SK-N-SH (cell line): ENCODE measurements around the gene RBM33. TPM values are rescaled to one million over a fixed set of nuclear protein-coding genes. Genes with fewer than 3 reads are reported as not detected.

ENCODE experiments used
- CTCF ChIA-PET: fragments of 300-600, 350-600 bp; formaldehyde crosslinking; extraction: SDS; loops from one replicate; lab custom pipeline; 2021; lab: Yijun Ruan, JAX
- POLR2A ChIA-PET: fragments of 350-600 bp; sonication (Branson Sonifier 250); formaldehyde crosslinking; extraction: SDS; loops from one replicate; lab custom pipeline; 2020; ENCODE audit warnings: antibody characterized with exemption, inconsistent platforms; lab: Yijun Ruan, JAX
- DNase-seq: peaks from one replicate; pipeline ENCODE4 v3.0.0; 2012
- H2AFZ ChIP-seq: fragments of 200-600 bp; sonication (generic); 2 replicates; pipeline ENCODE4 v1.8.1; 2016; ENCODE audit warnings: antibody characterized with exemption, mild to moderate bottlenecking, low read depth
- H3F3A ChIP-seq: fragments of 200-600 bp; sonication (generic); replicated peaks from 2 replicates; pipeline ENCODE3; 2016; ENCODE audit warnings: antibody characterized with exemption, mild to moderate bottlenecking; ENCODE audit not compliant: insufficient read depth
- H3K27ac ChIP-seq, 2 experiments: fragments of 200-500 bp in 1 of 2; fragments of 200-600 bp in 1 of 2; sonication (Bioruptor generic) in 1 of 2; sonication (generic), shearing (Covaris generic) in 1 of 2; 2 replicates each; pipeline versions ENCODE4 v1.5.1 to v1.6.1; 2014 to 2016; ENCODE audit warnings: low read depth in 2 of 2, inconsistent platforms in 1 of 2, low read length in 1 of 2, mild to moderate bottlenecking in 1 of 2, mixed read lengths in 1 of 2
- H3K27me3 ChIP-seq: fragments of 200-600 bp; sonication (generic), shearing (Covaris generic); 2 replicates; pipeline ENCODE4 v1.6.1; 2016; ENCODE audit warnings: mixed run types; ENCODE audit not compliant: insufficient read depth
- H3K36me3 ChIP-seq, 2 experiments: fragments of 200-500 bp in 1 of 2; fragments of 200-600 bp in 1 of 2; sonication (Bioruptor generic) in 1 of 2; sonication (generic) in 1 of 2; replicated peaks in 1 of 2; 2 replicates each; pipeline versions ENCODE3 to v1.5.1; 2014 to 2016; ENCODE audit warnings: low read length in 1 of 2, mild to moderate bottlenecking in 1 of 2; ENCODE audit not compliant: insufficient read depth in 2 of 2, control insufficient read depth in 1 of 2
- H3K4me1 ChIP-seq, 2 experiments: fragments of 200-500 bp in 1 of 2; fragments of 200-600 bp in 1 of 2; sonication (Bioruptor generic) in 1 of 2; sonication (generic), shearing (Covaris generic) in 1 of 2; 2 replicates each; pipeline versions ENCODE4 v1.5.1 to v1.6.1; 2014 to 2016; ENCODE audit warnings: low read depth in 1 of 2, low read length in 1 of 2, mixed run types in 1 of 2; ENCODE audit not compliant: insufficient read depth in 2 of 2, control insufficient read depth in 1 of 2
- H3K4me2 ChIP-seq: fragments of 200-600 bp; sonication (generic), shearing (Covaris generic); 2 replicates; pipeline ENCODE4 v1.6.1; 2017; ENCODE audit warnings: mixed run types
- H3K4me3 ChIP-seq, 2 experiments: fragments of 200-500 bp in 1 of 2; fragments of 200-600 bp in 1 of 2; sonication (Bioruptor generic) in 1 of 2; sonication (generic), shearing (Covaris generic) in 1 of 2; 2 replicates each; pipeline versions ENCODE4 v1.5.1 to v1.8.1; 2014 to 2016; ENCODE audit warnings: low read depth in 2 of 2, inconsistent platforms in 1 of 2, low read length in 1 of 2, mild to moderate bottlenecking in 1 of 2, mixed read lengths in 1 of 2, moderate library complexity in 1 of 2
- H3K79me2 ChIP-seq: fragments of 200-600 bp; sonication (generic); 2 replicates; pipeline ENCODE4 v1.8.1; 2017; ENCODE audit warnings: mild to moderate bottlenecking; ENCODE audit not compliant: insufficient read depth
- H3K9ac ChIP-seq: fragments of 200-600 bp; sonication (generic); 2 replicates; pipeline ENCODE4 v1.6.1; 2017; ENCODE audit warnings: mixed run types
- H3K9me2 ChIP-seq: fragments of 200-600 bp; sonication (generic); 2 replicates; pipeline ENCODE4 v1.6.1; 2017; ENCODE audit warnings: mixed run types
- H3K9me3 ChIP-seq: fragments of 200-600 bp; sonication (generic); 2 replicates; pipeline ENCODE4 v1.6.1; 2017; ENCODE audit warnings: mixed run types, mild to moderate bottlenecking, moderate library complexity
- H4K20me1 ChIP-seq: fragments of 200-600 bp; sonication (generic); 2 replicates; pipeline ENCODE4 v1.6.1; 2017; ENCODE audit warnings: mild to moderate bottlenecking, mixed run types; ENCODE audit not compliant: insufficient read depth
- CHD2 ChIP-seq: fragments of 150-350 bp; IDR thresholded peaks from 2 replicates; pipeline ENCODE4 v1.6.1; 2018; ENCODE audit warnings: low read length; ENCODE audit not compliant: partially characterized antibody
- CTCF ChIP-seq: fragments of 200-600 bp; sonication (generic); IDR thresholded peaks from 2 replicates; pipeline ENCODE4 v1.6.1; 2017; ENCODE audit warnings: antibody characterized with exemption, mild to moderate bottlenecking, moderate library complexity
- ELF1 ChIP-seq: IDR thresholded peaks from 2 replicates; pipeline ENCODE4 v1.4.0; 2012
- EP300 ChIP-seq, 2 experiments: IDR thresholded peaks; 2 replicates each; pipeline versions ENCODE4 v1.4.0 to v1.6.1; 2012; ENCODE audit warnings: borderline replicate concordance in 1 of 2, low read depth in 1 of 2, low read length in 1 of 2
- EZH2phosphoT487 ChIP-seq: fragments of 200-600 bp; sonication (generic); IDR thresholded peaks from 2 replicates; pipeline ENCODE4 v1.6.1; 2017; ENCODE audit warnings: low read depth, mixed run types, mild to moderate bottlenecking, antibody characterized with exemption, moderate library complexity, borderline replicate concordance
- FOSL2 ChIP-seq: IDR thresholded peaks from 2 replicates; pipeline ENCODE4 v1.4.0; 2012; ENCODE audit warnings: low read depth, mild to moderate bottlenecking, moderate library complexity, borderline replicate concordance
- FOXM1 ChIP-seq: IDR thresholded peaks from 2 replicates; pipeline ENCODE4 v1.4.0; 2012; ENCODE audit warnings: low read depth, mild to moderate bottlenecking
- GABPA ChIP-seq: IDR thresholded peaks from 2 replicates; pipeline ENCODE4 v1.4.0; 2012; ENCODE audit warnings: low read depth, mild to moderate bottlenecking
- GATA2 ChIP-seq: sonication (generic); formaldehyde crosslinking; IDR thresholded peaks from 2 replicates; pipeline ENCODE4 v1.5.0; 2020; ENCODE audit warnings: mild to moderate bottlenecking, missing genetic modification reagents
- IRF3 ChIP-seq: fragments of 150-350 bp; IDR thresholded peaks from 2 replicates; pipeline ENCODE4 v1.6.1; 2016; ENCODE audit warnings: mild to moderate bottlenecking, low read depth, low read length
- JUND ChIP-seq: IDR thresholded peaks from 2 replicates; pipeline ENCODE4 v1.4.0; 2012
- MEF2A ChIP-seq: IDR thresholded peaks from 2 replicates; pipeline ENCODE4 v1.4.0; 2012; ENCODE audit warnings: low read depth, borderline replicate concordance
- NRF1 ChIP-seq: IDR thresholded peaks from 2 replicates; pipeline ENCODE4 v1.6.1; 2012; ENCODE audit warnings: low read depth, mild to moderate bottlenecking, low read length
- POLR2AphosphoS5 ChIP-seq: IDR thresholded peaks from 2 replicates; pipeline ENCODE4 v1.6.1; 2012; ENCODE audit warnings: low read depth, low read length
- SIN3A ChIP-seq: IDR thresholded peaks from 2 replicates; pipeline ENCODE4 v1.6.1; 2012; ENCODE audit warnings: low read depth, mild to moderate bottlenecking, low read length, moderate library complexity, borderline replicate concordance
- TAF1 ChIP-seq: IDR thresholded peaks from 2 replicates; pipeline ENCODE4 v1.6.1; 2012; ENCODE audit warnings: low read depth, mild to moderate bottlenecking, low read length, moderate library complexity, borderline replicate concordance
- USF2 ChIP-seq: fragments of 150-350 bp; IDR thresholded peaks from 2 replicates; pipeline ENCODE4 v1.6.1; 2017; ENCODE audit warnings: antibody characterized with exemption, low read length, low read depth, borderline replicate concordance
- YY1 ChIP-seq: IDR thresholded peaks from 2 replicates; pipeline ENCODE4 v1.4.0; 2012; ENCODE audit warnings: low read depth, mild to moderate bottlenecking
- WGBS: methylation state at CpG from one replicate; pipeline ENCODE4 v1.1.6; 2017; ENCODE audit warnings: low lambda C conversion rate; 5-methylcytosine and 5-hydroxymethylcytosine counted together
- polyA plus RNA-seq, 3 experiments: library from polyadenylated mRNA; depleted of rRNA; stranded (reverse); fragments of >200 nt; gene quantifications; 2 replicates each; pipeline ENCODE4 v1.2.3, GENCODE V29; 2012

Gene RBM33
- polyA plus RNA-seq, 1 of the 3 experiments (the other 2 are of a cell fraction) = 13.8 TPM

GRCh38 chr7:155696747-155697146 is 52.3 kb downstream of the RBM33 start:
- 84% methylated on average over 5 of the region's 5 CpGs for WGBS
- Histone ChIP-seq H4K20me1 (peaks cover 76% of the 10 kb centered on the region), H3K27ac (no peak overlapping the region), H3K9me2 (no peaks in the 10 kb centered on the region), H3K27me3 (no peaks in the 10 kb centered on the region), H3K36me3 (peaks cover 18 to 31% of the 10 kb centered on the region in 2 experiments), H3K4me3 (no peak overlapping the region), H3F3A (peaks cover 8% of the 10 kb centered on the region), H3K4me2 (no peak overlapping the region), H3K9me3 (no peaks in the 10 kb centered on the region), H3K4me1 (peaks cover 0 to 2% of the 10 kb centered on the region in 2 experiments; a peak in 1 of 4 replicates)
- no peak for DNase-seq
- POLR2A ChIA-PET = no interaction called here
- TF ChIP-seq USF2 = no peak
- TF ChIP-seq EP300 (IDR thresholded peaks at IDR 0.05; ENCODE audit: borderline replicate concordance in 1 of 2, low read depth in 1 of 2, low read length in 1 of 2) = no peak
- no peak for TF ChIP-seq JUND
- no peak for TF ChIP-seq ELF1
- TF ChIP-seq MEF2A = no peak
- TF ChIP-seq FOSL2 = no peak
- TF ChIP-seq TAF1 = no peak
- no peak for TF ChIP-seq IRF3
- TF ChIP-seq YY1 = no peak
- TF ChIP-seq POLR2AphosphoS5 = no peak
- TF ChIP-seq, all 33 proteins: peak for 0
- CTCF ChIA-PET = interaction anchor here (1.2 kb wide), 1 partner anchor 98 kb away, joined by 3 read pairs; no protein-coding TSS in a partner anchor
- Histone ChIP-seq H2AFZ (no peak overlapping the region), H3K79me2 (peaks cover 87% of the 10 kb centered on the region), H3K9ac (no peak overlapping the region)

GRCh38 chr7:155698633-155699032 is 54.2 kb downstream of the RBM33 start:
- WGBS = 91% methylated on average over 1 of the region's 1 CpG
- H3K79me2 ChIP-seq = peaks cover 71% of the 10 kb centered on the region

More at GRCh38 chr7:155698633-155699032, 54.2 kb downstream of the RBM33 start:
- Histone ChIP-seq H2AFZ (no peak overlapping the region), H3F3A (peaks cover 6% of the 10 kb centered on the region), H3K4me2 (no peak overlapping the region), H4K20me1 (peaks cover 67% of the 10 kb centered on the region), H3K4me1 (peaks cover 0 to 2% of the 10 kb centered on the region in 2 experiments; a peak in 1 of 4 replicates), H3K9ac (no peak overlapping the region), H3K27me3 (no peaks in the 10 kb centered on the region), H3K4me3 (no peak overlapping the region), H3K9me2 (no peaks in the 10 kb centered on the region), H3K36me3 (peaks cover 34 to 50% of the 10 kb centered on the region in 2 experiments), H3K27ac (no peak overlapping the region), H3K9me3 (no peaks in the 10 kb centered on the region)
- TF ChIP-seq EZH2phosphoT487 (no peak), GATA2 (no peak), FOXM1 (no peak), EP300 (IDR thresholded peaks at IDR 0.05; ENCODE audit: borderline replicate concordance in 1 of 2, low read depth in 1 of 2, low read length in 1 of 2) (no peak), CHD2 (no peak), GABPA (no peak), CTCF (no peak), SIN3A (no peak), IRF3 (no peak), NRF1 (no peak)
- CTCF ChIA-PET = interaction anchor here (1.2 kb wide), 1 partner anchor 39 kb away, joined by 3 read pairs; no protein-coding TSS in a partner anchor
- no peak for DNase-seq
- POLR2A ChIA-PET = no interaction called here
